ENCODE measurements around the gene ATL1.
"Not testable (repeated sequence)": the region's sequence is repeated elsewhere in the genome, so short reads cannot be mapped to it uniquely, and the experiment has no call there.

The ATL1 gene

DNA sequence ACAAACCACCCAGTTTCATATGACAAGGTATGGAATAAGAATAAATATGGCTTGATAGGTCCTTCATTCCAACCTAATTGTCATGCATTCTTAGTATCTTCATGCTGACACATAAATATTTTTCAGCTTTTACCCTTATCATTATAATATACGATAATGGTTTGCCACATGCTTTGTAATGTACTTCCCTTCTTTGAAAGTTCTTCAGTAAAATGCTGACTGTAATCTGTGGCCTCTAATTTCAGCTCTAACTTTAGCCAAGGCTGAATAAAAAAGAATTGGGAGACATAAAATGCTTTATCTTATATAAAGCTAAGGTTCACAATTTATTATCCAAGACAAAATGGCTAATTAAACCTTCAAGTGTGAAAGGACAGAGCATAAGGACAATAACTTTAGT, 24.9 kb upstream of the ATL1 start:
- no peak for DNase-seq (ENCODE audit: low read depth)

DNA sequence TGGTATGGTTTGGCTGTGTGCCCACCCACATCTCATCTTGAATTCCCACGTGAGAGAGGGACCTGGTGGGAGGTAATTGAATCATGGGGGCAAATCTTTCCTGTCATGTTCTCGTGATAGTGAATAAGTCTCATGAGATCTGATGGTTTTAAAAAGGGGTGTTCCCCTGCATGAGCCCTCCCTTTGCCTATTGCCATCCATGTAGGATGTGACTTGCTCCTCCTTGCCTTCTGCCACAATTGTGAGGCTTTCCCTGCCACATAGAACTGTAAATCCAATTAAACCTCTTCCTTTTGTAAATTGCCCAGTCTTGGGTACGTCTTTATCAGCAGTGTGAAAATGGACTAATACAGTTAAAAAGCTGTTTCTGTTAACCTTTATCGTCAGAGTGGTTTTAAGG, 21.9 kb upstream of the ATL1 start:
- DNase-seq (ENCODE audit: low read depth) = not testable (repeated sequence)

DNA sequence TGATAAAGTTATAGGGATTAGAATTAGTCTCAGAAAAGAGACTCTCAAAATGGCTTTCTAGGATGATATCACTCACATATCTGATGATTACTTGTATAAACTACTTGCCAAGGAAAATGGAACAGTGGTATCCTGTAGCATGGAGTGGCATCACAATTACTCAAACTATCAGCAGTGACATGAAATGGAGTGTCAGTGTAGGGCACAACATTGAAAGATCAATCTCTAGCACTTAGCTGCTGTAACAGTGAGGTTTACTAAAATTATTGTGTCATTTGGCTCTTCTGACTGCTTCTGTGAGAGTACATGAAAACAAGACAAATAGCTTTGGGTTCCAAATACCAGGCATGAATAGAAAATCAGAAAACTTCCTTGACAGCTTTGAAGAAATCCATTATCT, 20.9 kb upstream of the ATL1 start:
- no peak for DNase-seq (ENCODE audit: low read depth)

DNA sequence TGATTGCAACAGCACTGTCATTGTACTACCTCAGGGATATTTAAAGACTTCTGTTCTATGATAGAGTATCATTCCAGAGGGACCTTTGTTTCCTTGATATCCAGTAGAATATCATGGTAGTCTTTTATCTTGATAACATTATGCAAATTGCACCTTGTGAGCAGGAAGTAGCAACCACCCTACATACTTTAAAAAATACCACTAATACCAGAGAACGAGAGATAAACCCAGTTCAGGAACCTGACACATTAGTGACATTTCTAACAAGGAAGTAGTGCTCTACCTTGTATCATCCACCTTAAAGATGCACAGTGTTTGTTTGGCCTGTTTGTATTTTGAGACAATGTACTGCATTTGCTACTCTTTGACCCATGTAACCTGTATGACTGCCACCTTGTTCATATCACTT, 18.8 kb upstream of the ATL1 start:
- no peak for DNase-seq (ENCODE audit: low read depth)

DNA sequence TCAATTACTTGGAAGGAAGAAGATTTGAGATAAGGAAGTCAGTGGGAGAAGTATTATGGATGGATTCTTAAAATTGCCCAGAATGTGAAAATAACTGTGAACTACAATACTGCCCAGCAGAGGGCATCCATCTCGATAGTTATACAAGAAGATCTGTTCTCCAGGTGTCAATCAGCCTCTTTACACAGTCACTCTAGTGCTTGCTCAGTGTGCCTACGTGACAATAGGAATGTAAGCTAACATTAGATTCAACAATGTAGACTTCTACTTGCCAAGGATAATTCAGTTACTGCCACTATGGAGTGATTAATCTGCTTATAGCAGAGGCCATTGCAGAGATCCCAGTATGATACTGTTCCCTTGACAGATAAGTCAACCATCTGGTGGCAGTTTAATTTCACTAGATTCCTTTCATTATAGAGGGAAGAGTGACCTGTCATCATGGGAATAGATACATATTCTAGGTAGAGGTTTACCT, 17.0 kb upstream of the ATL1 start:
- peak; percentile 38 for DNase-seq (ENCODE audit: low read depth)

DNA sequence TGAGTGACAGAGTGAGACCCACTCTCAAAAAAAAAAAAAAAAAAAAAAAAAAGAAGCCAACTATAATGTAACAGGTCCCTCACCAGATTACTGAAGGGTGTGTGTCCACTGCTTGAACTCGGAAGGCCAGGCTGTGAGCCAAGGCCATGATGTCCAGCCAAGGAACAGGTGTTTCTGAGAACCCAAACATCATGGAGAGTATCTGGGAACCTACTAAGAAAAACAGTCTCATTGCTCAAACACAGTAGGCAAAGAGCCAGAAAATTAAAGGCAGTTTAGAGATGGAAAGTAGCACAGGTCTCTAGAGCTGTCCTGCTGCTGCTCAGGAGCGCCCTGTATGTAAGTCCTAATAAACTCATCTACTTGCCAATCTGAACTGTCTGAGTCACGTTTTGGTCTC, 15.0 kb upstream of the ATL1 start:
- DNase-seq (ENCODE audit: low read depth) = no peak

DNA sequence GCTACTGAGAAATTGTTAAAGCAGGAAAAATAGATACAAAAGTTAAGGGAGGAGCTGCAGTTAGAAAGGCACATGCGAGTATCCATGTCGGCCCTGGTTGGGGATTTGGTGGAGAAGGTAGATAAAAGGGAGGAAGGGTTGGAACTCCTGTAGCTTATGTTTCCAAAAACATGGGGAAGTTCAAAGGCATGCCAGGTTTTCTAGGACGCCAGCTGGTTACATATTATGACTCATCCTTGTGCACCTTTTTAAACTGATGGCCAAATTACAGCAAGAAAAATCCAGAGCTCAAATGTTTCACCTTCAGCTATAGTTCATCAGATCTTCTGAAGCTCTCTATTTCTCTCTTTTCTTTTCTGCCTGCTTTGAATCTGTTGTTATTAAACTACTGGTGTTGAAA, 14.3 kb upstream of the ATL1 start:
- DNase-seq (ENCODE audit: low read depth) = no peak

DNA sequence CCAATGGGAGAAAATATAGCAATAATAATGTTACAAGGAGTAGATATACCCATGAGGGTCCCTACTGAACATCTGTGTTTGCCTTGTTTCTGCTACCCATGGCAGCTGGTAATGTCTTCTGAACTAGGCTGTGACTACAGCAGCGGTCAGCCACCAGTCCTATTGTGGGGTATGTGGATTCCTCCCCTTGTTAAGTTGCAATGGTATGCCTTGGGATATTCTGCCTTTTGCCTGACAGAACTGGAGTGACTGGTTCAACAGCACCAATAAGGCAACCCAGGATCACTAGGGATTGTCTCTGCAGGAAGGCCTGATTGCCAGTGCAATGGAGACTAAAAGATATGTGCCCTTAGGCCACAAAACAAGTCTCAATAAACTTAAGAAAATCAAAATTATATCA, 9.7 kb upstream of the ATL1 start:
- no peak for DNase-seq (ENCODE audit: low read depth)

DNA sequence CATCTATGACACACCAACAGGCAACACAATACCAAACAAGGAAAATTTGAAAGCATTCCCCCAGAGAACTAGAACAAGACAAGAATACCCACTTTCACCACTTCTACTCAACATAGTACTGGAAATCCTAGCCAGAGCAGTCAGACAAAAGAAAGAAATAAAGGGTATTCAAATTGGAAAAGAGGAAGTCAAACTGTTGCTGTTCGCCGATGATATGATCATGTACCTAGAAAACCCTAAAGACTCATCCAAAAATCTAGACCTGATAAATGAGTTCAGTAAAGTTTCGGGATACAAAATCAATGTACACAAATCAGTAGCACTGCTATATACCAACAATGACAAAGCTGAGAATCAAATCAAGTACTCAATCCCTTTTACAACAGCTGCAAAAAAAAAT, 8.1 kb upstream of the ATL1 start:
- DNase-seq (ENCODE audit: low read depth) = no peak

DNA sequence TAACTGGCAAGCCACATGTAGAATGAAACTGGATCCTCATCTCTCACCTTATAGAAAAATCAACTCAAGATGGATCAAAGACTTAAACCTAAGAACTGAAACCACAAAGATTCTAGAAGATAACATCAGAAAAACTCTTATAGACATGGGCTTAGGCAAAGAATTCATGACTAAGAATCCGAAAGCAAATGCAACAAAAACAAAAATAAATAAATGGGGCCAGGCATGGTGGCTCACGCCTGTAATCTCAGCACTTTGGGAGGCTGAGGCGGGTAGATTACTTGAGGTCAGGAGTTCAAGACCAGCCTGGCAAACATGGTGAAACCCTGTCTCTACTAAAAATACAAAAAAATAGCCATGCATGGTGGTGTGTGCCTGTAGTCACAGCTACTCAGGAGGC, 7.1 kb upstream of the ATL1 start:
- not testable (repeated sequence) for DNase-seq (ENCODE audit: low read depth)

DNA sequence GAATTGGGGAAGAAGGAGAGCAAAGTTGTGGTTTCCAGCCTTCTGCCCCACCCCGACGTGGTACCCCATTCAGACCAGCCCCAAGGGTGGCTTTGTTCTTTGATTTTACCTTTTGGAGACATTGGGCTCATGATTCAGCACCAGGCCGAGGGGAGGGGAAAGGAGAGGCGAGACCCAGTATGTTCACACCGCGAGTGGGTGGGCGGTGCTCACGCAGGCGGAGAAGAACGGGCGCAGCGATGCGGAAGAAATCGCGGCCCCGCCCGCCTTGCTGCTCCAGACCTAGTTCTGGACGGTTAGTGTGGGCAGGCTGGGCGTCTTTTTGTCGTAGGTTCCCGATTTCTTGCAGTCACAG, 963 bp downstream of the ATL1 start:
- peak; percentile 41 for DNase-seq (ENCODE audit: low read depth)

DNA sequence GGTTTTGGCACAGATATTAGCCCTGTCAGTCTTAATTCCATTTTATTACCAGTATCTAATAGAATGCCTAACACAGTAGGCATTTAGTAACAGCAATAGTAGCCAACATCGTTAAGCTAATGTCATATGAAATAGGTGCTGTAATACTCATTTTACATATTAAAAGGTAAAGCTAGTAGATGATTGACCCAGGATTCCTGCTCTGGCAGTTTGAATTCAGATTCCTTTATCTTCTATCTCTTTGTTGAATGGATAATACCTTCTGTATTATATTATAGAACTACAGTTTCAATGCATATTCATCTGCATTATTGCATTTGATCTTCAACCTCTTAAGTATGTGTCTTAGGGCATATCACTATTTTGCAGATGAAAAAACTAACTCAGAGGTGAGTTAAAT, 2.9 kb downstream of the ATL1 start:
- DNase-seq (ENCODE audit: low read depth) = no peak

DNA sequence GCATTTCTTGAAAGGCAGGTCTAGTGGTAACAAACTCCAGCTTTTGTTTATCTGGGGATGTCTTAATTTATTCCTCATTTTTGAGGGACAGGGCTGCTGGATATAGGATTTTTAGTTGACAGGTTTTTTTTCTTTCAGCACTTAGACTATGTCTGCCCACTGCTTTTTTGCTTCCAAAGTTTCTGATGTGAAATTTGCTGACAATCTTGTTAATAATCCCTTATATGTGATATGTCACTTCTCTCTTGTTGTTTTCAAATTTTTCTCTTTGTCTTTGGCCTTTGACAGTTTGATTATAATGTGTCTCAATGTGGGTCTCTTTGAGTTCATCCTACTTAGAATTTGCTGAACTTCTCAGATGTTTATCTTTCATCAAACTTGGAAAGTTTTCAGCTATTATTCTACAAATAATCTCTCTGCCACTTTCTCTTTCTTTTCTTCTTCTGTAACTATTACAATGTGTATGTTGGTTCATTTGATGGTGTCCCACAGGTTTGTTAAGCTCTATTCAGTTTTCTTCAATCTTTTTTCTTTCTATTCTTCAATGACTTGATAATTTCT, 9.8 kb downstream of the ATL1 start:
- DNase-seq (ENCODE audit: low read depth) = no peak

DNA sequence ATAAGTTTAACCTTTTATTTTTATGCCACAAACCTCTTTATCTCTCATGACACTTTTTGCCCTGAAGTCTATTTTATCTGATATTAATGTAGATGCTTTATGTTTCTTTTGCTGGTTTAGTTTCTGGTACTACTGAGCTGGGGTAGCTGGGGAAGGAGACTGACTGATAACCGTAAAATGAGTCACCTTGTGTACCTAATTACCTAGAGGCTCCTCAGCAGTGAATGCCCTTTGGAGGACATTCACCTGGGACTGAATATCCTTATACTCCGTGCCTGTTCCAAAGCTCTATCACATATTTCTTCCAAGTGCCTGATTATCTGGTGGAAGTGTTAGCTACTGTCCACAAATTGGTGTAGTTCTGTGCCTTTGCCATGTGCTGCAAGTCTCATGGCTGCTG, 13.9 kb downstream of the ATL1 start:
- DNase-seq (ENCODE audit: low read depth) = no peak

DNA sequence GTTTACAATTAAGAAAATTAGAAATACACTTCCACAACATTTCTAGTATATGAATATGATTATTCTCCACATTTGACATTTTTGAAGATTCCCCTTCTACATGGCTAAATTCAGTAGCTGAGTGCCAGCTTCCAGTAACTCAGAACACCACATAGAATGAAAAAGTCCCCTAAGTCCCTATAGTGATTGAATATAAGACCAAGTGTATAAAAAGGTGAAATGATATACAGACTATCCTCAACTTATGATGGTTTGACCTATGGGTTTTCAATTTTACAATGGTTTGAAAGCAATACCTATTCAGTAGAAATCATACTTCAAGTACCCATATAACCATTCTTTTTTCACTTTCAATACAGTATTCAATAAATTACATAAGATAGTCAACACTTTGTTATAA, 15.8 kb downstream of the ATL1 start:
- no peak for DNase-seq (ENCODE audit: low read depth)

DNA sequence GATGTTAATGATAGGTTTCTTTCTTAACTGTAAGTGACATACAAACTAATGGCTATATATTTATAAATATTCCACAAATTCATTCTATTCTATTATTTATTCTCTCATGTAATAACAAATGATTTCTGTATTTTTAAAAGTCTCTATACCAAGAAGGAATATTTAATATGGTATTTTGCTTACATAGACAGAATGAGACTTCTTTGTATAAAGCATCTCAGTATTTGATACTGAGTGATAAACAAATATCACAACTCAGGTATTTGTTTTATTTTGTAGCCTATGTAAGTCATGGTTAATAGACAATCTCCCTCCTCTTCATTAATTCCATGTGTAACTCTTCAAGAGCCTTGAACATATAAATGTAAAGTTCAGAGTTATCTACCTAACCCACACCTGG, 18.0 kb downstream of the ATL1 start:
- DNase-seq (ENCODE audit: low read depth) = no peak

DNA sequence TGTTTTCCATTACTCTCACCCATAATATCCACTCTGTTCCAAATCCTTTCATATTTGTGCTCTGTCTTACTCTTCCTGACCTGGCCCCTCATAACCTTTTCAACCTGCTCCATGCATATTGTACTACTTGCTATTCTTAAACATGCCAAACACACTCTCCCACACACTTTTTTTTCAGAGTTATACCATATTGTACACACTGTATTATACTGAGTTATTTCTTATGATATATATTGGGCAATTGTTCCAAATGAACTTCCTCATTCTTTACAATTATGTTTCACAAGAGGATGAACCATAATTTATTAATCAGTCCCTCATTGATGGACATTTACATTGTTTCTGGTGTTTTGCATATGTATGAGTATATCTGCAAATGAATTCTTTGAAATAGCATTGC, 18.5 kb downstream of the ATL1 start:
- no peak for DNase-seq (ENCODE audit: low read depth)

DNA sequence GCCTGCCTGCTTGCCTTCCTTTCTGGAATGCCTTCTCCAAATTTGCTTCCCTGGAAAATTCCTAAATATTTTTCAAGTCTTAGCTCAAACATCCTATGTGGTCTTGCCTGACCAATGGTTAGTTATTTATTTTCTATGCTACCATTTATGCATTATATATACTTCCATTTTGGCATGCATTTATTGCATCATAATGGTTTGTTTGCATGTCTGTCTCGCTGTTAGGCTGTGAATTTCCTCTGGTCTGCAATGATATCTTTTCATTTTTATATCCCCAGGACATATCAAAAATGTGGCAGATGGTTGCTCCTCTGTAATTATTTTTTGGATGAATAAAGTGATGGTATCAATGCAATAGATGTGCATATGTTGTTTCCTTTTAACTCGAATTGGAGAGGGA, 30.5 kb downstream of the ATL1 start:
- no peak for DNase-seq (ENCODE audit: low read depth)

DNA sequence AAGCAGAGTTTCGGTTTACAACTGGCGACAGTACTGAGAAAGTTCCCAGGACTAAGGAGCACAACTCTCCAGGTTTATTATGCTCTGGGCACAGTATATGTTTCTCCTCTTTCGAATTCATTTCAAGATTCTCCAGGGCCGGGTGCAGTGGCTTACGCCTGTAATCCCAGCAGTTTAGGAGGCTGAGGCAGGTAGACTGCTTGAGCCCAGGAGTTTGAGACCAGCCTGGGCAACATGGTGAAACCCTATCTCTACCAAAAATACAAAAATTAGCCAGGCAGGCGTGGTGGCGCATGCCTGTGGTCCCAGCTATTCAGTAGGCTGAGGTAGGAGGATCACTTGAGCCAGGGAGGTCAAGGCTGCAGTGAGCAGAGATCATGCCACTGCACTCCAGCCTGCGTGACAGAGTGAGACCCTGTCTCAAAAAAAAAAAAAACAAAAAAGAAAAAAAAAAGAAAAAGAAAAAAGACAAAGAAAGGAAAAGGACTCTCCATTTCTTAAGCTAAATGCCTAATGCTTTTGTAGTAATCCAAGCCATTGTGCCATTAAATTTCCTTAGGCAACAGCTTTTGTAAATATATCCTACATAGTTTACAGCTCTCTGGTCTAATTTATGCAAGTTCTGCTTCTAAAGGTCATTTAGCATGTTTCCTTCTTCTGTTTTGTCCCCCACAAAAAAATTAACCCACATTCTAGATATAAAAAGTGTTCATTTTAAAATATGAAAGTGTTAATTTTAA, 34.8 kb downstream of the ATL1 start:
- no peak for DNase-seq (ENCODE audit: low read depth)

DNA sequence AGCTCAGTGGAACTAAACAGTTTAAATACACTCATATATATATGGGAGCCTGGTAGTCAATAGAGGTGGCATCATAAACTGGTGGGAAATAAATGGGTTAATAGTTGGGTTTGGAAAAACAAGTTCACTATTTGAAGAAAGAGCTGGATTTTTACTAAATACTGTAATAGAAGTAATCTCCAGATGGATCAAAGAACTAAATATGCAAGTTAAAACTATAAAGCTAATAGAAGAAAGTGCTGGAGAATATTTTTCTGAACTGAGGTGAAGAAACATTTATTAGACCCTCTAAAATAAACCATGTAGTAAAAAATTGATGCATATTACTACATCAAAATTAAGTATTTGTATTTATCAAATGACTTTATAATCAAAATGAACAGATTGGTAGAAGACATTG, 38.8 kb downstream of the ATL1 start:
- DNase-seq (ENCODE audit: low read depth) = no peak

DNA sequence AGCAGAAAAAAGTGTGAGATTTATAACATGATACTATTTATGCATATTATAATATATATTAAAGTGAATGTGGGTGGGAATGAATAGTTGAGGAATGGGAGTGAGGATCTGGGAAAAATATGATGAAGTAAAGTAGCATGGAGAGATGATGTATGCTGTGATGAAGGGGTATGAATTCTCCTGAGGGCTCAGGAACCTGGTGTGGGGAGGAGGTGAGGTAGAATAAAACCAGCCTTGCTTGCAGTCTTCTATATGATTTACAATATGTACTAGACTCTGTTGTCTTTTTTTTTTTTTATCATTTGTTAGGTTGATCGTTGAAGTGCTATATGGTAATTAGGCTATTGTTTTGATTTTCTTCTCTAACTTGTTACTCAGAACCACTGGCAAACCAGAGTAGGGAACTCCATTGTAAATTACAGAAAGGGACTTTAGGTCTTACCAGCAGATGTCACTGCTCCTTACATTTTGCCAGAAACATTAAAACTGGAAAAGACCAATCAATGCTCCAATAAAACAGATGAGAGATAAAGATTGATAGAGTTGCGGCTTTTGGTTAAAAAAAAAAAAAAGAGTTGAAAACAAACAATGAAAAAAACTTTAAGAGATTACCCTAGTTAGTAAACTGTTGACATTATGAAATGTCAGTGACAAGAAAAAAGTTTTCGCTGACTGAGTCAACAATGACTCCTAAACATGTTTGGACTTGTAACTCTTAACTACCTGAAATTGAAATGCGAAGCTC, 39.9 kb downstream of the ATL1 start:
- peak; percentile 44 for DNase-seq (ENCODE audit: low read depth)

DNA sequence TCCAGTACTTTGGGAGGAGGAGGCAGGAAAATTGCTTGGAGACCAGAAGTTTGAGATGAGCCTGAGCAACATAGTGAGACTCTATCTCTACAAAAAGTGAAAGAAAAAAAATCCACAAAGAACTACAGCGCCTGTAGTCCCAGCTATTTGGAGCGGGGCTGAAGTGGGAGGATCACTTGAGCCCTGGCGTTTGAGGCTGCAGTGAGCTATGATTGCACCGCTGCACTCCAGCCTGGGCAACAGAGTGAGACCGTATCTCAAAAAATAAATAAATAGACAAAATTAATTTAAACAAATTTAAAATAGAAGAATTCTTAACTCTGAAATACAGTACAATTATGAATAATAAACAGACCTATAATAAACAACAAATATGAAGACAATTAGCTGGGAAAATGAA, 40.9 kb downstream of the ATL1 start:
- DNase-seq (ENCODE audit: low read depth) = no peak

DNA sequence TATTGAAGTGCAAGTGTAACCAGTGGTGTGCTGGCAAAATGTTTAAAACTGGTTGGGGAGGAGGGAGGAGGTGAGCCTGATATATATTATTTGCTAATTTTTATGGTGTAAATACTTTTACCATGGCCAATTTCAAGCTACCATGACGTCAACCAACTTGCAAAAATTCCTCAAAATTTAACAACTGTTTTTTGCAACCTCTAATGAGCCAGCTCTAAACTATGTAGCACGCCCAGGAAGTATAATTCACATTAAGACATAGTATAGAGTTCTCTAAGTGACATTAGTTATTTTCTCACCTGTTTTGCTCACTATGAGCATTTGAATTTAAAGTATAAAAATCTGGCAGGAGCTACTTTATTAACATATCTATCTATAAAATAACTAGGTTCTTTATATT, 41.4 kb downstream of the ATL1 start:
- no peak for DNase-seq (ENCODE audit: low read depth)

DNA sequence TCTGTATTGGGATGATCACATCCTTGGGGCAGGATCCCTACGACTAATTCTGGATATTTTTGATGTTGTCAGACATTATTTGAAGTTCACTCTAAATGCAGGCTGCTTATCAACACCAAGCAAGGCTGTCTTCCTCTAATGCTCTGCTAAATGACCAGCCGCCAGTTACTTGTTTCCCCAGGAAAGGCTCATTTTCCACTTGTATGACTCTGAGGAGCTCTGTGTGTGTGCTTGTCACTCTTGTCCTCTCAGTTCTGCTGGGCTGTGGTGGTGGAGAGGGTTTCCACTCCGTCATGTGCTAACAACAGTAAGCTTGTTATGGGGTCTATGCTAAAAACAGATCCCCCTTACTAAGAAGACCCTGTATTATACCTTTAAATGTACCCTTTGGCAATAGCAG, 42.1 kb downstream of the ATL1 start:
- no peak for DNase-seq (ENCODE audit: low read depth)
